BLaER1 (cell line): Measurements from ENCODE around the gene SCUBE1.
A peak's percentile ranks its signal among the peaks of the same experiment; 100 is the strongest.

ENCODE experiments used
- H3K27ac ChIP-seq: shearing (Covaris generic); formaldehyde crosslinking; 2 replicates; pipeline ENCODE4 v1.8.1; 2022
- H3K27me3 ChIP-seq: shearing (Covaris generic); formaldehyde crosslinking; 2 replicates; pipeline ENCODE4 v1.8.1; 2022
- H3K36me3 ChIP-seq: shearing (Covaris generic); formaldehyde crosslinking; 2 replicates; pipeline ENCODE4 v1.8.1; 2022
- H3K4me1 ChIP-seq: shearing (Covaris generic); formaldehyde crosslinking; 2 replicates; pipeline ENCODE4 v1.8.1; 2022
- H3K4me2 ChIP-seq: shearing (Covaris generic); formaldehyde crosslinking; 2 replicates; pipeline ENCODE4 v1.8.1; 2022
- H3K4me3 ChIP-seq: shearing (Covaris generic); formaldehyde crosslinking; 2 replicates; pipeline ENCODE4 v1.8.1; 2022
- H3K9ac ChIP-seq: shearing (Covaris generic); formaldehyde crosslinking; 2 replicates; pipeline ENCODE4 v1.8.1; 2022
- H3K9me3 ChIP-seq: shearing (Covaris generic); formaldehyde crosslinking; 2 replicates; pipeline ENCODE4 v1.8.1; 2022
- H4K20me1 ChIP-seq: shearing (Covaris generic); formaldehyde crosslinking; 2 replicates; pipeline ENCODE4 v1.8.1; 2022
- Cebpa-rat ChIP-seq: shearing (Covaris generic); IDR thresholded peaks from 2 replicates; pipeline ENCODE4 v1.8.1; 2022

SCUBE1 gene

GRCh38 chr22:43179911-43180195 is 163.3 kb downstream of the SCUBE1 start:
- no peaks in the 10 kb centered on the region for H3K27me3 ChIP-seq
- H4K20me1 ChIP-seq, result peaks cover 52% of the 10 kb centered on the region
- H3K9me3 ChIP-seq, result no peaks in the 10 kb centered on the region
- no peak overlapping the region for H3K4me2 ChIP-seq
- H3K9ac ChIP-seq, result no peak overlapping the region
- H3K4me3 ChIP-seq, result no peak overlapping the region
- TF ChIP-seq Cebpa-rat, result no peak
- peaks cover 94% of the 10 kb centered on the region for H3K36me3 ChIP-seq
- no peak overlapping the region for H3K27ac ChIP-seq
- H3K4me1 ChIP-seq, result peaks cover 20% of the 10 kb centered on the region

GRCh38 chr22:43179146-43179910 is 163.8 kb downstream of the SCUBE1 start:
- peaks cover 46% of the 10 kb centered on the region for H4K20me1 ChIP-seq
- no peaks in the 10 kb centered on the region for H3K9me3 ChIP-seq
- H3K36me3 ChIP-seq, result peaks cover 95% of the 10 kb centered on the region
- no peak overlapping the region for H3K27ac ChIP-seq
- H3K27me3 ChIP-seq, result no peaks in the 10 kb centered on the region
- no peak overlapping the region for H3K9ac ChIP-seq
- H3K4me3 ChIP-seq, result no peak overlapping the region
- H3K4me1 ChIP-seq, result peaks cover 14% of the 10 kb centered on the region
- TF ChIP-seq Cebpa-rat, result no peak
- no peak overlapping the region for H3K4me2 ChIP-seq

GRCh38 chr22:43177479-43177878 is 165.7 kb downstream of the SCUBE1 start:
- Histone ChIP-seq H3K4me3 (no peak overlapping the region), H3K9ac (no peak overlapping the region), H3K27me3 (no peaks in the 10 kb centered on the region), H3K27ac (no peak overlapping the region), H3K9me3 (no peaks in the 10 kb centered on the region), H4K20me1 (peaks cover 28% of the 10 kb centered on the region), H3K4me2 (no peak overlapping the region), H3K36me3 (peaks cover 97% of the 10 kb centered on the region), H3K4me1 (peaks cover 8% of the 10 kb centered on the region)
- TF ChIP-seq Cebpa-rat, result no peak

- peak overlapping the region; percentile 28; the same call in 1 of the 2 replicates for H3K4me2 ChIP-seq
- peaks cover 22% of the 10 kb centered on the region for H4K20me1 ChIP-seq
- H3K27ac ChIP-seq, result no peak overlapping the region
- H3K36me3 ChIP-seq, result peaks cover 97% of the 10 kb centered on the region
- no peaks in the 10 kb centered on the region for H3K9me3 ChIP-seq
- no peaks in the 10 kb centered on the region for H3K27me3 ChIP-seq
- no peak overlapping the region for H3K9ac ChIP-seq
- no peak for TF ChIP-seq Cebpa-rat
- H3K4me3 ChIP-seq, result no peak overlapping the region
- peaks cover 21% of the 10 kb centered on the region for H3K4me1 ChIP-seq
Observed at GRCh38 chr22:43176090-43176489, 167.1 kb downstream of the SCUBE1 start.

- H3K4me3 ChIP-seq, result no peak overlapping the region
- no peak overlapping the region for H3K9ac ChIP-seq
- H3K4me2 ChIP-seq, result no peak overlapping the region
- no peak for TF ChIP-seq Cebpa-rat
- H3K9me3 ChIP-seq, result no peaks in the 10 kb centered on the region
- H4K20me1 ChIP-seq, result peaks cover 15% of the 10 kb centered on the region; the same call in 1 of the 2 replicates
- no peak overlapping the region for H3K27ac ChIP-seq
- H3K36me3 ChIP-seq, result peaks cover 97% of the 10 kb centered on the region
- H3K4me1 ChIP-seq, result peaks cover 29% of the 10 kb centered on the region
- no peaks in the 10 kb centered on the region for H3K27me3 ChIP-seq
Observed at GRCh38 chr22:43174941-43175531, 168.1 kb downstream of the SCUBE1 start.

- no peaks in the 10 kb centered on the region for H3K9me3 ChIP-seq
- no peaks in the 10 kb centered on the region for H3K27me3 ChIP-seq
- H3K27ac ChIP-seq, result no peak overlapping the region
- H3K4me3 ChIP-seq, result no peak overlapping the region
- peaks cover 9% of the 10 kb centered on the region; the same call in 1 of the 2 replicates for H4K20me1 ChIP-seq
- TF ChIP-seq Cebpa-rat, result no peak
- no peak overlapping the region for H3K9ac ChIP-seq
- no peak overlapping the region for H3K4me2 ChIP-seq
- peaks cover 97% of the 10 kb centered on the region for H3K36me3 ChIP-seq
- peaks cover 35% of the 10 kb centered on the region for H3K4me1 ChIP-seq
Observed at GRCh38 chr22:43173976-43174720, 169.0 kb downstream of the SCUBE1 start.

- H3K27ac ChIP-seq, result no peak overlapping the region
- no peak overlapping the region for H3K9ac ChIP-seq
- H3K27me3 ChIP-seq, result no peaks in the 10 kb centered on the region
- TF ChIP-seq Cebpa-rat, result no peak
- no peak overlapping the region for H3K4me3 ChIP-seq
- peaks cover 41% of the 10 kb centered on the region for H3K4me1 ChIP-seq
- H3K9me3 ChIP-seq, result no peaks in the 10 kb centered on the region
- H3K4me2 ChIP-seq, result no peak overlapping the region
- peaks cover 97% of the 10 kb centered on the region for H3K36me3 ChIP-seq
- peaks cover 9% of the 10 kb centered on the region; the same call in 1 of the 2 replicates for H4K20me1 ChIP-seq
Observed at GRCh38 chr22:43173566-43173965, 169.6 kb downstream of the SCUBE1 start.

GRCh38 chr22:43172191-43172590 is 171.0 kb downstream of the SCUBE1 start:
- Histone ChIP-seq H3K9ac (0 out of 2 replicates have a peak overlapping the region, but pooled peaks have one; percentile 10), H3K27ac (no peak overlapping the region), H3K36me3 (peaks cover 100% of the 10 kb centered on the region), H4K20me1 (peaks cover 9% of the 10 kb centered on the region; the same call in 1 of the 2 replicates), H3K27me3 (no peaks in the 10 kb centered on the region), H3K4me1 (peaks cover 44% of the 10 kb centered on the region), H3K4me2 (no peak overlapping the region), H3K4me3 (no peak overlapping the region), H3K9me3 (no peaks in the 10 kb centered on the region)
- no peak for TF ChIP-seq Cebpa-rat

- Histone ChIP-seq H3K9ac (0 out of 2 replicates have a peak overlapping the region, but pooled peaks have one; percentile 10), H3K4me1 (peaks cover 47% of the 10 kb centered on the region), H3K27me3 (no peaks in the 10 kb centered on the region), H3K9me3 (no peaks in the 10 kb centered on the region), H3K27ac (0 out of 2 replicates have a peak overlapping the region, but pooled peaks have one; percentile 11), H3K36me3 (peaks cover 100% of the 10 kb centered on the region), H4K20me1 (peaks cover 9% of the 10 kb centered on the region; the same call in 1 of the 2 replicates), H3K4me3 (no peak overlapping the region), H3K4me2 (peak overlapping the region; percentile 44)
- TF ChIP-seq Cebpa-rat, result no peak
Observed at GRCh38 chr22:43171607-43172006, 171.6 kb downstream of the SCUBE1 start.
